ENCODE data around the gene NUFIP1.

DNA sequence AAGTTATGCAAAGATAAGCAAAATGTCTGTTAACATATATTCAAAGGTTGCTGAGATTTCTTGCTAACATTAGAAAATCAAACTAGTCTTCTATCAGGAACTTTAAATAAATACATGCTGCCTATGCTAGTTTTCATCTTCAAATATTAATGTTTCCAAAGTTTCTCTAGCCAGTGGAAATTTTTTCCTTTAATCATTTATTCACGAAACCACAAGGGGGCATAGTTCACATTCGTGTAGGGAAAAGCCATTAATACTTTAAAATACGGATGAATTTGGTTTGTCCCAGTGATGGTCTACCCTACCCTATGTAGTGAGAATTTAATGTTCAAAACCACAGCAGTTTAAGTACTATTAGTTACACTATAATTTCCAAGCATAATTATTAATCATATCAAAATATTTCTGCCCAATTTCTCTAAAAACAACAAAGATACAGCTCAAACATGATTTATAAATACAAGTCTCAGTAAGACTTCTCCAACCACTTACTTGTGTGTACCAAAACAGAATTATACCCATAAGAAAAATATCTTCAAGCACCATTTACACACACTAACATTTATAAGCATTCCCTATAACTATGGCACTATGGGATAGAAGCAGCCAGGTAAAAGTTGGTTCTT is 16.2 kb downstream of the NUFIP1 start:
- no peak for TF ChIP-seq BHLHE40 (IDR thresholded peaks at IDR 0.05; ENCODE audit: borderline replicate concordance)
- no peak for TF ChIP-seq FOXK2 (IDR thresholded peaks at IDR 0.05)
- no peak for TF ChIP-seq NFRKB (IDR thresholded peaks at IDR 0.05)
- TF ChIP-seq FOXM1 (IDR thresholded peaks at IDR 0.05; ENCODE audit: borderline replicate concordance): no peak
- TF ChIP-seq TARDBP (IDR thresholded peaks at IDR 0.05): no peak
- TF ChIP-seq HDGF (IDR thresholded peaks at IDR 0.05; ENCODE audit: borderline replicate concordance): no peak
- TF ChIP-seq SP1 (IDR thresholded peaks at IDR 0.05): no peak
- no peak for TF ChIP-seq L3MBTL2 (conservative IDR thresholded peaks at IDR 0.05)
